Effector CD4-positive, alpha-beta T cell (primary cell): ENCODE data around the gene ZSWIM1.
"Not testable (repeated sequence)": the region's sequence is repeated elsewhere in the genome, so short reads cannot be mapped to it uniquely, and the experiment has no call there.

ENCODE experiments used
- DNase-seq: peaks from one replicate; pipeline ENCODE4 v3.0.0-alpha.2; 2020

Gene ZSWIM1

DNA sequence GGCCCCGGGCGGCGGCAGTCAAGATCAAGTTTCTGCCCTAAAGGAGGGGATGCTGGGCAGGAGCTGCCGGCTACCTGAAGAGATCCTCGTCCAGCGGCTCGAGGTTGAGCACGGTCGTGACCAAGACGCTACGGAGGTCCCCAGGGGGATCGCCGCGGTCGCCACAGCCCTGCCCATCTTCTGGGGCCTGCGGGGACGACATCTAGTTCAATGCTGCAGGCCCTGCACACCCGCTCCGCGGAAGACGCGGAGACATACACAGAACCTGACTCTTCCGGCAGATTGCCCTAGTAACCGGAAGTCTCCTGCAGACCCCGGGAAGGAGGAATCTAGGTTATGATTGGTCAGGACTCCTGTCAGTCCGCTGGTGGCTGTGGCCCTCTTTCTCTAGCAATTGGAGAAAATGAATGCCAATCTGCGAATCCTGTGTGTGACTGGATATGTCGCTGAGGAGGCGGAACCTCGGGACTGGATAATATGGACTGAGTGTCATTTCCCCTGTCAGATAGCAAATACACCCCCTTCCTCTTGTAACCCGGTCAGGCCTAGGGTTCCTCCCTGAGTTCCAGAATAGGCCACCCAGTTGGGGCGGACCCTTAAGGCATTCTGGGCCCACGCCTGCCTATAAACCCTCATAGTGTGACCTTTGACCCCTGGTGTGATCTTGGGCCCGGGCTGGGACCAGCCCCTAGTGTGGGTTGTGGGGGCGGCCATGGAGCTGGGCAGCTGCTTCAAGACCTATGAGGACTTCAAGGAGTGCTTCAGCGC, 23.7 kb upstream of the ZSWIM1 start, which contains the start of the genes ACOT8 and ZSWIM3:
TSS of gene ACOT8 (minus strand) at position 279 of the 768 bp plus-strand sequence. CDS start at position 202, 77 bp downstream.
TSS of gene ZSWIM3 (plus strand) at position 501 of the 768 bp plus-strand sequence. CDS start at position 713, 212 bp downstream.
- DNase-seq, result peak; percentile 94

DNA sequence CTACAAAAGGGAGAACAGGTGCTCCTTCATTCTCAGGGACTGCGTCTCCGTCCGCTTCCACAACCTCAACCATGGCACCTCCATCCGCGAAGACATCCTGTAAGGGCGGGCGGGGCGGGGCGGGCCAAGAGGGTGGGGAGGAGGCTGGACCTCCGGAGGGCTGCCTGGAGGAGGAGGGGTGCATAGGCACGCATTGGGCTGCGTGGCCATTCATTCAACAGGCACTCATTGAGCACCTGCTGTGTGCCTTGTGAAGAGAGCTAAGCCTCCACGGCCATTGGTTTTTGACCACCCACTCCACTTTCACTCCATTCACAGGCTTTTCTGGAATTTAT, 23.2 kb upstream of the ZSWIM1 start:
- DNase-seq, result no peak

DNA sequence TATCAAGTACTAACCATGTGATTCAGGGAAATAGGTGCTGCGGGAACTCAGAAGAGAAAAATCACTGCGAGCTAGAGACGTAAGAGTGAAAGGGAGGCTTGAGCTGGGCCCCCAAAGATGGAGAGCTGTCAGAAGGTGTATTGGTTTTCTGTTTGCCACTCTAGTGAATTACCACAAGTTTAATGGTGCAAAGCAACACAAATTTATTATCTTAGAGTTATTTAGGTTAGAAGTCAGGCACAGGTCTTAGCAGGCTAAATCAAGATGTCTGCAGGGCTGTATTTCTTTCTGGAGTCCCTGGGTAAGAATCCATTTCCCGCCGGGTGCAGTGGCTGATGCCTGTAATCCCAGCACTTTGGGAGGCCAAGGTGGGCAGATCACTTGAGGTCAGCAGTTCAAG, 21.1 kb upstream of the ZSWIM1 start:
- DNase-seq, result no peak

DNA sequence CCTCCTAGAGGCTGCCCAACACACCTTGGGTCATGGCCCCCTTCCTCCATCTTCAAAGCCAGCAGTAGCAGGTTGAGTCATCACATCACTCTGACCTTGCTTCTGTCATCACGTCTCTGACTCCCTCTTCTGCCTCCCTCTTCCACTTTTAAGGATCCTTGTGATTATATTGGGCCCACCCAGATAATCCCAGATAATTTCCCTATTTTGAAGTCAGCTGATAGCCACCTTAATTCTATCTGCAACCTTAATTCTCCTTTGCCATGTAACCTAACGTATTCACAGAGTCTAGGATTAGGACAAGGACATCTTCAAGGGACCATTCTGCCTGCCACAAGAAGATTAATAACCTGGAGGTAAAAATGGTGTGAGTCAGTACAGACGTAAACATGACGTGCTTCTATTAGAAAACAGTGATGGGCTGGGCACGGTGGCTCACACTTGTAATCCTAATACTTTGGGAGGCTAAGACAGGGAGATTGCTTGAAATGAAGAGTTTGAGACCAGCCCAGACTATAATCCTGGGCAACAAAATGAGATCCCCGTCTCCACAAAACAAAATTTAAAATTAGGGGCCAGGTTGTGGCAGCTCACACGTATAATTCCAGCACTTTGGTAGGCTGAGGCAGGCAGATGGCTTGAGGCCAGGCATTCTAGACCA, 20.3 kb upstream of the ZSWIM1 start:
- DNase-seq, result no peak

DNA sequence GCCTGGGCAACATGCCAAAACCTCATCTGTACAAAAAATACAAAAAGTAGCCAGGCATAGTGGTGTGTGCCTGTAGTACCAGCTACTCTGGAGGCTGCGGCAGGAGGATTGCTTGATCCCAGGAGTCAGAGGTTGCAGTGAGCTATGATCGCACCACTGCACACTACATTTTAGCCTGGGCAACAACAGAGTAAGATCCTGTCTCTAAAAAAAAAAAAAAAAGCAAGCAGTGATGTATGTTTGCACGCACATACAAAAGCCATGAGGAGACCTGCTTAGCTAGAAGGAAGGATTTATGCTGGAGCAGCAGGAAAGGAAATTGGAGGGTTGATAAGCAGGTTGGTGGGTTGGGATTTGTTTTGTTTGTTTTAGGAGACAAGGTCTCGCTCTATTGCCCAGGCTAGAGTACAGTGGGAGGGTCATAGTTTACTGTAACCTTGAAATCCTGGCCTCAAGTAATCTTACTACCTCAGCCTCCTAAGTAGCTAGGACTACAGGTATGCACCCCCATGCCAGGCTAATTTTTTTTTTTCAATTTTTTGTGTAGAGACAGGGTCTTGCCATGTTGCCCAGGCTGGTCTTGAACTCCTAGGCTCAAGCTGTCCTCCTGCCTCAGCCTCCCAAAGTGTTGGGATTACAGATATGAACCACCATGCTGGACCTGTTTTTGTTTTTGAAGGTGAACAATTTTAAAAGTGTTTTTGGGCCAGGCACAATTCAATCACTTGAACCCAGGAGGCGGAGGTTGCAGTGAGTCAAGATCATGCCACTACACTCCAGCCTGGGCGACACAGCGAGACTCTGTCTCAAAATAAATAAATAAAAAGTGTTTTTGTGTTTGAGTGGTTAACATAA, 19.6 kb upstream of the ZSWIM1 start:
- no peak for DNase-seq

DNA sequence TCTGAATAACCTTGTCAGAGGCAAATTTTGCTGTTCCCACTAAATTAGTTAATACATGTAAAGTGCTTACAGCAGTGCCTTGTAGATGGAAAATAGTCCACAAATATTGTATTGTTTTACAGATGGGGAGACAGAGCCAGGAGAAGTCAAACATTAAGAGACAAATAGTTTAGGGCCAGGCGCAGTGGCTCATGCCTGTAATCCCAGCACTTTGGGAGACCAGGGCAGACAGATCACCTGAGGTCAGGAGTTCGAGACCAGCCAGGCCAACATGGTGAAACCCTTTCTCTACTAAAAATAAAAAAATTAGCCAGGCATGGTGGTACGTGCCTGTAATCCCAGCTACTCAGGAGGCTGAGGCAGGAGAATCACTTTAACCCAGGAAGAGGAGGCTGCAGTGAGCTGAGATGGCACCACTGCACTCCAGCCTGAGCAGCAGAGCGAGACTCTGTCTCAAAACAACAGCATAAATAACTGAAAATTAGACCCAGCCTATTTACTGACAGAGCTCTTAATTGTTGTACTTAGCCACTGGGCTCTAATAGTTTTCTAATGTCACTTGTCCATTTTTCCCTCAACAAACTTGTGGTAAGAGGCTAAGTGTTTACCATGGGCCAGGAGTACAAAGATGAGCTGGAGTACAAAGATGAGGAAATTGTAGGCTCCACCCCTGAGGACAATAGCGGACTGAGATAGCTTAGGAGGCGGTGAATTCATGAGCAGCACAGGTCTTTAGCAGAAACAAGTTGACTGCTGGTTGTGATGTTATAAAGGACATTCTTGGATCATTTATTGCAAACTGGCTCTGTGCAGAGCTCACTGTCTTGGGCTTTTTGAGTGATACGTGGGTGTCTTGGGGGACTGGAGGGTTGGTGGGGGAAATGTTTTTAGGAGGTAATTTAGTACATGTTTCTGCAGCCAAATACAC, 17.2 kb upstream of the ZSWIM1 start:
- no peak for DNase-seq

DNA sequence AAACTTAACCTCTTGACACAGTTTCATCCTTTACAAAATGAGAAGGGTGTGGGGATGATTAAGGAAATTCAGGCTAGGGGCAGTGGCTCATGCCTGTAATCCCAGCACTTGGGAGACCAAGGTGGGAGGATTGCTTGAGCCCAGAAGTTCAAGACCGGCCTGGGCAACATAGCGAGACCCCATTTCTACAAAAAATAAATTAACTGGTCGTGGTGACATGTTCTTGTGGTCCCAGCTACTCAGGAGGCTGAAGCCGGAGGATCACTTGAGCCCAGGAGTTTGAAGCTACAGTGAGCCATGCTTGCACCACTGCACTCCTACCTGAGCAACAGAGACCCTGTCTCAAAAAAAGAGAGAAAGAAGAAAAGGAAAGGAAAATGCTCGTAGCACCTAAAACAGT, 14.6 kb upstream of the ZSWIM1 start:
- no peak for DNase-seq

- DNase-seq, result no peak
Observed at GRCh38 chr20:45867136-45867818, 13.8 kb upstream of the ZSWIM1 start.

DNA sequence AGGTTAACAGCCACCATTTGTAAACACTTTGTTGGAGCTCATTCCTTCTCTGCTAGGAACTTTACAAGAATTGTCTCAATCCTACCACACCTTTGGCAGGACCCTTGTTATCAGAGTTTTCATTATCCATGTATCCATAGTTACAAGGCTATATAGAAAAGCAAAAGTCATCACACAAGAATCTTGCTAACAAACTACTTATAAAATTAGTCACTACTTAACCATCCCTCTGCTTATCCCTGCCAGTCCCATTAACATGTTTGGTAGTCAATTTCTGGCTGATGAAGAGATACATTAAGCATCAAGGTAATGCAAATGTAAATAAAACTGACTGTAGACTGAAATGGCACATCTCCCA, 13.2 kb upstream of the ZSWIM1 start:
- DNase-seq, result no peak

- no peak for DNase-seq
Observed at GRCh38 chr20:45872626-45873025, 8.4 kb upstream of the ZSWIM1 start.

- DNase-seq, result no peak
Observed at GRCh38 chr20:45873409-45874103, 7.5 kb upstream of the ZSWIM1 start.

DNA sequence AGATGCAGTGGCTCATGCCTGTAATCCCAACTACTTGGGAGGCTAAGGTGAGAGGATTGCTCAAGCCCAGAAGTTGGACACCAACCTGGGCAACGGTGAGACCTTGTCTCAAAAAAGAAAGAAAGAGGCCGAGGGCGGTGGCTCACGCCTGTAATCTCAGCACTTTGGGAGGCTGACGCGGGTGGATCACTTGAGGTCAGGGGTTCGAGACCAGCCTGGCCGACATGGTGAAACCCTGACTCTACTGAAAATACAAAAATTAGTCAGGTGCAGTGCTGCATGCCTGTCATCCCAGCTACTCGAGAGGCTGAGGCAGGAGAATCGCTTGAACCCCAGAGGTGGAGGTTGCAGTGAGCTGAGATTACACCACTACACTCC, 6.9 kb upstream of the ZSWIM1 start:
- DNase-seq, result not testable (repeated sequence)

- no peak for DNase-seq
Observed at GRCh38 chr20:45874576-45874975, 6.5 kb upstream of the ZSWIM1 start.

DNA sequence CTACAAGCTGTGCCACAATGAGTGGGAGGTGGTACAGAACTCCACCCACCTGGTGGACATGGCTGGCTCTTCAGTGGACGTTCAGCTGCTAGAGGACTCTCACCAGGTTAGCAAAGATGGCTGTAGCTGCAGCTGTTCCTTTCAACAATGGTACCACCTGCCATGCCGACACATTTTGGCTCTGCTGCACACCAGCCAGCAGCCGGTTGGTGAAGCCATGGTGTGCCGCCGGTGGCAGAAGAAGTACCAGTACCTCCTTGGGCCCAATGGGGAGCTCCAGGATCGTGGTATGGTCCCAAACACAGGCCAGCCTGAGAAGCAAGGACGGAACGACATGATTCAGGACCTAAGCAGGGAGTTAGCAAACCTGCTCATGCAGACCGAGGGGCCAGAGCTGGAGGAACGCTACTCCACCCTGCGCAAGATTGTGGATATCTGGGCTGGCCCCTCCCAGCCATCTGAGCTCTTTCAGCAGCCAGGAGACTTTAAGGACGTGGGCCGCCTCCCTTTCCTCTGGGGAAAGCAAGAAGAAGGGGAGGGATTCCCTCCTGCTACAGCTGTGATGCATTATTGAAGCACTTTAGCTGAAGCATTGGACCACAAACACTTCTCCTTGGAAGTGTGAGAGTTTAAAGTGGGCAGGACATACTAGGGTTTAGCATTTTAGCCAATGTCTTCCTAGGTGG, 2.8 kb upstream of the ZSWIM1 start:
- no peak for DNase-seq

DNA sequence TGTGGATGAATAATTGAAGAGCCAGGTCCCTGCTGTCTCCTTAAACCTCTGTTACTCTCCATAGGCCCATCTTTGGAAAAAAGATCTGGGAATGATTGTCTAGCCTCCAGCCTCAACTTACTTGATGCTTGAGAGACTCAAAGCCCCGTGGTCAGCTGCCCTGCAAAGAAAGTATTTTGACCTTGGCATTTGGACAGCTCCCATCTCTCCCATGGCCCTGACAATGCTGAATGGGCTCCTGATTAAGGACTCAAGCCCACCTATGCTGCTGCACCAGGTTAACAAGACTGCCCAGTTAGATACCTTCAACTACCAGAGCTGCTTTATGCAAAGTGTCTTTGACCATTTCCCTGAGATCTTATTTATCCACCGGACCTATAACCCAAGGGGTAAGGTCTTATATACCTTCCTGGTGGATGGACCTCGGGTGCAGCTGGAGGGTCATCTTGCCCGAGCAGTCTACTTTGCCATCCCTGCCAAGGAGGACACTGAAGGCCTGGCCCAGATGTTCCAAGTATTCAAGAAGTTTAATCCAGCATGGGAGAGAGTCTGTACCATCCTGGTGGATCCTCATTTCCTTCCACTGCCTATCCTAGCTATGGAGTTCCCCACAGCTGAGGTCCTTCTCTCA, 1.6 kb downstream of the ZSWIM1 start:
- DNase-seq, result no peak

GRCh38 chr20:45883100-45883469, 2.1 kb downstream of the ZSWIM1 start:
- no peak for DNase-seq

DNA sequence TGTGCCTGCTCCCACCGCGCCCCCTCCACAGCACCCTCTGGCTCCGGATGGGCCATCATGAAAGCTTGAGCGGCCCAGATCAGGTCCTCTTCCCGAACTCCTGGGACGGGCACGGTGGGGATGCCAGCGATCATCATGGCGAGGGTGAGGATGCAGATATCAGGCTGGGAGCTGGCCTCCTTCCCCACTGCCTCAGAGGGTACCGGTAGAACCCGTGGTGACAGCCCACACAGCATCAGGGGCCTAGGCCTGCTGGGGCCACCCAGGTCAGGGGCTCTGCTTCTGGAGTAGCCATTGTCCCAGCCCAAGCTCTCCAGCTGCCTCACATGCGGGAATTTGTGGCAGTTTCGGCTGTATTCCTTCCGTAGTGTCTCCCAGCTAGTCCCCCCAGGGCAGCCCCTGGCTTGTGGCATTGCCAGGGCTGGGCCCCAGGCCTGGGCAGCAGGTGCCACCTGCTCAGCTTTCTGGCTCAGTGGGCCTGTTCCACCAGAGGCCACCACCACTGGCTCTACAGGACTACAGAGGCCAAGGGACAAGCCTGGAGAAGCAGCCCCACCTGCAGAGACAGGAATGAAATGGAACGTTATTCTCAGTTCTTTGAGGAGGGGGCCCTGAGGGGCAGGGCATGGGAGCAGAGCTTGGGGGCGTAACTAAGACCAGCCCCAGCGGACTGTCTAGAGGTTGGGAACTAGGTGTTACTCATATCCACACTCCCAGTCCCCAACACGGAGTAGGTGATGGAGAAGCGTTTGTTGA, 5.7 kb downstream of the ZSWIM1 start:
- DNase-seq, result no peak

- DNase-seq, result no peak
Observed at GRCh38 chr20:45887346-45887715, 6.3 kb downstream of the ZSWIM1 start, which contains the start of gene SPATA25. Gene SPATA25, minus strand, starts transcription at chr20:45887622. Its CDS starts 32 bp downstream, at chr20:45887590.

DNA sequence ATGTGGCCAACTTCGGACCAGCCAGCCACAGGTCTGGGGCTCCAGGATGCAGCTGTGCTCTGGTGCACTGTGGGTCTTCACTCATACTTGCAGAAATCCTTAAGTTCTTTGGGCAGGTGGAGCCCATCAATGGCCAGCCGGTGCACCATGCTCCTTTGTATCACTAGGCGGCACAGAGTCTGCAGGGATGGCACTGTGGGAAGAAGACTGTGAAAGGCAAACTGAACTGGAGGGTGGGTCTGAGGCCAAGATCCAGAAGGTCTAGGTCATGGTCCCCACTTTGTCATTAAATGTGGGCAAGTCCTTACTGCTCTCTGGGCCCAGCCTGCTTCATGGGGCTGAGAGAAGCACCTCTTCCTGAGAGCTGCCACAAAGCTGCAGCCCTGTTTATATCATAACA, 7.7 kb downstream of the ZSWIM1 start:
- no peak for DNase-seq
